Natural killer cell treated with Interleukin-12 subunit alpha and Interleukin-12 subunit beta and Interleukin-15 and Interleukin-18, amount 100 ng/mL, for 72 hours (primary cell): Measurements from ENCODE around the gene AGBL1. TPM values are rescaled to one million over a fixed set of nuclear protein-coding genes. Genes with fewer than 3 reads are reported as not detected.

Experiments
- ATAC-seq, 2 donors: fragments of 150-1000 bp; cut with Tn5 transposase in 1 of 2; sonication (Bioruptor Pico), chemical (Tn5 transposase) in 1 of 2; 2 replicates each; pipeline ENCODE4 v1.10.0; 2021
- DNase-seq: peaks from one replicate; pipeline ENCODE4 v3.0.0; 2022; ENCODE audit warnings: low spot score
- H3K27ac Mint-ChIP-seq, 2 donors: 1 replicate in 1 of 2; 2 replicates in 1 of 2; pipeline ENCODE4 v1.8.0; 2022; ENCODE audit warnings: mixed read lengths in 2 of 2, mild to moderate bottlenecking in 1 of 2, moderate library complexity in 1 of 2
- H3K27me3 Mint-ChIP-seq, 2 donors: 1 replicate in 1 of 2; 2 replicates in 1 of 2; pipeline ENCODE4 v1.8.0; 2022; ENCODE audit warnings: mixed read lengths in 2 of 2
- H3K36me3 Mint-ChIP-seq: one replicate; pipeline ENCODE4 v1.8.0; 2022; ENCODE audit warnings: mixed read lengths
- H3K4me1 Mint-ChIP-seq, 2 donors: 1 replicate in 1 of 2; 2 replicates in 1 of 2; pipeline ENCODE4 v1.8.0; 2022; ENCODE audit warnings: low read depth in 2 of 2, mixed read lengths in 2 of 2, mild to moderate bottlenecking in 1 of 2
- H3K4me3 Mint-ChIP-seq: one replicate; pipeline ENCODE4 v1.8.0; 2022; ENCODE audit warnings: mixed read lengths
- H3K9me3 Mint-ChIP-seq: 2 replicates; pipeline ENCODE4 v1.8.0; 2022; ENCODE audit warnings: mixed read lengths
- total RNA-seq, 2 donors: library from RNA; stranded (reverse); gene quantifications; one replicate each; pipeline ENCODE4 v1.2.3, GENCODE V29; 2022

AGBL1 gene
- total RNA-seq, 2 donors from 2014 or later: not detected

DNA sequence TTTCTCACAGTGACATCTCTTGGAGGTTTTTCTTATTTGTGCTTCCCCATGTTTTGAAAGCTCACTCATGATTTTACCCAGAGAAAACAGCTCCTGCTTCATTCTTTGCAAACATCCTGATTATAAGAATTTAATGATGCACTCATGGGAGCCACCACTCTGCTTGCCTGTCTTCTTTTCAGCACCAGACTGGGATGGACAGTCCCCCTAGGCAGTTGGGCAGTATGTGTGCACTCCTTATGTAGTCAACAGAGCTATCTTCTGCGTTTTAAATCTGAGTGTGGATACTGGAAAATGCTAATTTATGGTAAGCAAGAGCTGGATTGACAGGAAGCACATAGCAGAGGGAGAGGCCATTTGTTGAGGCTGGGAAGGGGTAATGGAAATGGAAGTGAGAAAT is 276.1 kb downstream of the AGBL1 start:
- Mint-ChIP-seq H3K4me1 (no peaks in the 10 kb centered on the region), H3K27ac (no peak overlapping the region), H3K27me3 (peaks cover 3 to 5% of the 10 kb centered on the region in 2 donors), H3K4me3 (no peak overlapping the region), H3K36me3 (no peaks in the 10 kb centered on the region), H3K9me3 (peaks cover 6% of the 10 kb centered on the region)
- DNase-seq (no peak), ATAC-seq (no peak)

DNA sequence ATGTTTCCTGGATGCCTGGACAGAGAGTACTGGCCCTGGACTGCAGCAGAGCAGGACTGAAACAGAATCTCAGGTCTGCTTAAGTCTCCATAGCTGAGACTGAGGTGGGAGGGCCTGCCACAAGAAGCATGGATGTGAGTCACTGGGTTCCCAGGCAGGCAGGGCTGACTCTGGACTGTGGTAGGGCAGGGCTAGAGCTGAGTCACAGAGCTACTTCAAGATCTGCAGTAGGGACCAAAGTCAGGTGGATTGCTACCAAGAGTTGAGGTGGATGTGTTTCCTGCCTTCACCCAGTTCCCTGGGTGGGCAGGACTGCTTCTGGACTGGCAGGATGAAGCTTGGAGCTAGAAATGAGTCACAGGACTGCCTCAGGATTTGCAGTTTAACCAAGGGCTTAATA is 282.9 kb downstream of the AGBL1 start:
- ATAC-seq (no peak), DNase-seq (no peak)
- H3K4me1 Mint-ChIP-seq: no peaks in the 10 kb centered on the region
- no peak overlapping the region for H3K27ac Mint-ChIP-seq
- H3K36me3 Mint-ChIP-seq: no peaks in the 10 kb centered on the region
- peaks cover 0 to 16% of the 10 kb centered on the region in 2 donors for H3K27me3 Mint-ChIP-seq
- H3K4me3 Mint-ChIP-seq: no peak overlapping the region
- peaks cover 4% of the 10 kb centered on the region for H3K9me3 Mint-ChIP-seq

DNA sequence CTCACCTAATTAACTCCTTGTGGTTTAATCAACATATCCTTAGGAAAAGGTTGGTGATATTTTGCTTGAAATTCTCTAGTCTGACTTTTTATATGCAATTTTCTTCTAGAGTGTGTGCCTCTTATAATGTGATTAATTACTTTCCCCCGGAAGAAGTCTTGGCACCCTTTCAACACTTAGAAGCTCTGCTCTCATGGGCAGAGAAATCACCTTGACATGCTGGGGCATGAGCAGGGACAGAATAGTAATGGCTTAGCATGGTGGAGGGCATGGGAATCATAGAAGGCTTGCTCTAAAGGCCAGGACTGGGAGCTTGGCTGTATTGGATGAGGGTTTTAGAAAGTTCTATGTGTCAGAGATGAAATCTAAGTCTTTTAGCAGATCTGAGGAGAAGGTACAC is 293.5 kb downstream of the AGBL1 start:
- ATAC-seq: no peak
- Mint-ChIP-seq H3K27ac (no peak overlapping the region), H3K36me3 (no peaks in the 10 kb centered on the region), H3K9me3 (peaks cover 17% of the 10 kb centered on the region), H3K4me3 (no peak overlapping the region), H3K4me1 (no peaks in the 10 kb centered on the region), H3K27me3 (peaks cover 3 to 11% of the 10 kb centered on the region in 2 donors)
- no peak for DNase-seq

DNA sequence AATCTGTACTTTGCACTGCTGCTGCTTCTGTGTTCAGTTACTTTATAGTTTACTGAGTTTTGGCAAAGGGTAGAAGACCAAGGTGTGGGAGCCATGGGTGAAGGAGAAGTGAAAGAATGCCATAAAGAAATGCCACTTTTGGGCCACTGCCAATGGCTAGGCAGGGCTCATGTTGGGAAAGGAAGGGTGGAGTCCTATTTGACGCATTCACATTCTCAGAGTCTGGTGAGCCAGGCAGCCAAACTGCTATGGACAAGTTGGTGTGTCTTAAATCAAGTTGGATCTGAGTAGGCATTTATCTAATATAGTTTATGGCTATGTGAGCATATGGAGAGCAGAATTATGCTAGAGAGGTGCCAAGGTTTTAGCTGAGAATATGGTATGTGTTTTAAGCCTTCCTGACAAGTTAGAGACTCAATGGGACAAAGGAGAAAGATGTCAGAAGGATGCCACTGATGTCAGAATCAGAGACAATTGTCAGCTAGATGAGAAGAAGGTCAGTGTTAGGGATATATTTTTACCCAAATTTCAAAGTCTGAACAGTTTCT is 296.1 kb downstream of the AGBL1 start:
- no peak overlapping the region for H3K4me3 Mint-ChIP-seq
- H3K27ac Mint-ChIP-seq: no peak overlapping the region
- H3K4me1 Mint-ChIP-seq: no peaks in the 10 kb centered on the region
- H3K27me3 Mint-ChIP-seq: peaks cover 6 to 15% of the 10 kb centered on the region in 2 donors
- ATAC-seq (no peak), DNase-seq (no peak)
- H3K36me3 Mint-ChIP-seq: no peaks in the 10 kb centered on the region
- peaks cover 13% of the 10 kb centered on the region for H3K9me3 Mint-ChIP-seq

DNA sequence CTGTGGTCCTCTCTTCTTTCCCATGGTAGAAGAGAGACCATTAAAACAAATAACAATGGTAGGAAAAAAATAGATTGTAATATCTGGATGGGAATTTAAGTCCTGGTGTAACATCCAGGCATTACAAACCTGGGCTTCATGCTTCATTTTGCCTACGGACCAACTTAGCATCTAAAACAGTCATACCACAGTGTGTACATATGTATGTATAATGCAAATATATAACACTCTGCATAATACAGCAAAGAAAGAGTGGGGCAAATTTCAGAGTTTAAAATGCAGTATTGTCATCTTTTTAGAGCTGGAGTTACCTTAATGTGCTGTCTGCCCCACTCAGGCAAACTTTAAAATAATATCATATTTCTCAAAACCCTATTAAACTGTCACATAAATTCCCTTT is 298.2 kb downstream of the AGBL1 start:
- H3K4me3 Mint-ChIP-seq: no peak overlapping the region
- DNase-seq: no peak
- no peaks in the 10 kb centered on the region for H3K4me1 Mint-ChIP-seq
- ATAC-seq: no peak
- peaks cover 7 to 8% of the 10 kb centered on the region in 2 donors for H3K27me3 Mint-ChIP-seq
- peaks cover 11% of the 10 kb centered on the region for H3K9me3 Mint-ChIP-seq
- no peak overlapping the region for H3K27ac Mint-ChIP-seq
- H3K36me3 Mint-ChIP-seq: no peaks in the 10 kb centered on the region

DNA sequence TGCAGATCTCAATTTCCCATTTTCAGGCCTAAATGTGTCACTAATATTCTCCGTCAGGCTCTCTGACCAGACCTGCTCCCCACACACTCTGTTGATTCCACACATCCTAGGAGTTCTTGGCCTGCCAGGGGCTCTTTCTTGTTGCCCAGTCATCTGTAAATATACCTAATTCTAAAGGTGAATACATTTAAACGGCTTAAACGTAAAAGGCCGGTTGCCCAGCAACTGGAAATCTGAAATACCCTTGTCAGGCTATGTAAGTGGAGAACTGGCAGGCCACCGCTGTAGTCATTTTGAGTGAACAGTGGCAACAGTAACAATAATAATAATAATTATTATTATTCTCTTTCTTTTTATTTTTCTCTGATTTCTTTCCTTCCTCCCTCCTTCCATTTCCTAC is 302.7 kb downstream of the AGBL1 start:
- H3K27me3 Mint-ChIP-seq: peaks cover 15 to 16% of the 10 kb centered on the region in 2 donors
- ATAC-seq (no peak), DNase-seq (no peak)
- H3K4me1 Mint-ChIP-seq: no peaks in the 10 kb centered on the region
- H3K27ac Mint-ChIP-seq: no peak overlapping the region
- H3K4me3 Mint-ChIP-seq: no peak overlapping the region
- H3K9me3 Mint-ChIP-seq: peaks cover 6% of the 10 kb centered on the region
- no peaks in the 10 kb centered on the region for H3K36me3 Mint-ChIP-seq

DNA sequence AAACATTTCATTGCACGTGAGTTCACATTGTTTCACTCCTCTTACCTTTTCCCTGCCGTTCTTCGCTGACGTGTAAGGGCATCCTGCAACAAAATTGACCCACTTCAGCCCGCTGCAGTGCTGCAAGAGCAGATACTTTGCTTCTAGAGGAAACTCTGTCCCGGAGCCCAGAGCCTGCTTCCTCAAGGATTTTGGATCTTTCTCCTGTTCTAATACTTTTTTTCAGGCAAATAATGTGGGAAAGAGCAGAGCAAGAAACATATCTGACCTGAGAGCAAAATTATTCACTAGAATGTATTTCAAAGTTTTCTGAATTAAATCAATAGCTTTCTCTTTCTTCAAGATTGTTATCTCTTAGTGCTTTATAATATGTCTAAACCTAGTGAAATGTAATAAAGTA is 303.9 kb downstream of the AGBL1 start:
- Mint-ChIP-seq H3K36me3 (no peaks in the 10 kb centered on the region), H3K9me3 (peaks cover 6% of the 10 kb centered on the region), H3K4me1 (no peaks in the 10 kb centered on the region), H3K4me3 (no peak overlapping the region), H3K27me3 (peaks cover 15 to 18% of the 10 kb centered on the region in 2 donors), H3K27ac (no peak overlapping the region)
- DNase-seq (no peak), ATAC-seq (no peak)

DNA sequence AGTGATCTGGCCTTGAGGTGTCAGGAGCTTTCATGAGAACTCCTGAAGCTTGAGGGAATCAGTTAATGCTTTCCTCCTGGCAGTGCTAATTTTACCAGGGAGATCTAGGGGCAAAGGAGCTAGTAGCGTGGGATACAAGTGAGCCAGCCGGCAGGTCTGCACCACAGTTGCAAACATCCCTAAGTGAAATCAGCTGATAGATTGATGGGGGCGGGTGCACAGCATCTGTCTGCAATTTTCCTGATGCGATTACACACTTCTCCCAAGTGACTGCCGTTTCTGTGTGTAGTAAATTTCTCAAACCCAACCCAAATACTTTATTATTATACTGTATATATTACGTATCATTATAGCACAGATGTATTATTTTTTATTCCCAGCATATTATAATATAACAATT is 304.5 kb downstream of the AGBL1 start:
- H3K27ac Mint-ChIP-seq: no peak overlapping the region
- DNase-seq: no peak
- H3K9me3 Mint-ChIP-seq: peaks cover 6% of the 10 kb centered on the region
- H3K4me1 Mint-ChIP-seq: no peaks in the 10 kb centered on the region
- H3K36me3 Mint-ChIP-seq: no peaks in the 10 kb centered on the region
- no peak for ATAC-seq
- peaks cover 15 to 24% of the 10 kb centered on the region in 2 donors for H3K27me3 Mint-ChIP-seq
- H3K4me3 Mint-ChIP-seq: no peak overlapping the region

DNA sequence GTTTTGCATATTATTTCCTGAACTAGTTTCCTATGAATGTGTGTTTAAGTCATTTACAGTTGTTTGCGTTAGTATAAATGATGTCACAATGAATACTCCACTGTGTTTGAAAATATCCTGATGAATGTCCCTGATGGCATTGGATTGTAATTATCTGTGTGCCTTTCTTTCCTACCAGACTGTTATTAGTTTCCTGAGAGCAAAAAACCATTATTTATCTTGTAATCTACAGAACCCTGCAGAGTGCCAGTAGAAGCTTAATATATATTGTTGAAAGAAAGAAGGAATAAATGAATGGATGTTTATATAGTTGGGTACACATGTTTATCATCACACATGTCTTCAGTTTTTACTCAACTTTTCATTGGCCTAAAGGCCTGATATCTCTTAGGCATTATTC is 312.6 kb downstream of the AGBL1 start:
- peaks cover under 1 to 26% of the 10 kb centered on the region in 2 donors for H3K27me3 Mint-ChIP-seq
- no peak for DNase-seq
- no peak overlapping the region for H3K27ac Mint-ChIP-seq
- H3K36me3 Mint-ChIP-seq: no peaks in the 10 kb centered on the region
- H3K4me3 Mint-ChIP-seq: no peak overlapping the region
- H3K9me3 Mint-ChIP-seq: peaks cover under 1% of the 10 kb centered on the region
- no peak for ATAC-seq
- H3K4me1 Mint-ChIP-seq: no peaks in the 10 kb centered on the region

DNA sequence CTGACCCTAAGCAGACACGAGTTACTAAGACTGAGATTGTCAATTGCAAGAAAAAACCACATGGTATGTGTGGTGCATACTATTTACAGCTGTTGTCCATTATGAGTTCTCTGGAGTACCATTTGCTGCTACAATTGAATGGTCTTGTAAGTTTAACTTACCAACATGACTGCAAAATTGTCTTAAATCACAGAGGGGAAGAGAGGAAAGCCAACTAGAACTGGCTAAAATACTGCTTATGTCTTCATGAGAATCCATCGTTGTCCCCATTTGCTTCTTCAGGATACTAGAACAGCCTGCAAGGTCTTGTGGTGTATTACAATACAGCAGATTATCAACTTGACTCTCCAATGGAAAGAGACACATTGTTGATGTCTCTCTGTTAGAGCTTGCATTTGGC is 313.2 kb downstream of the AGBL1 start:
- peaks cover 0 to 25% of the 10 kb centered on the region in 2 donors for H3K27me3 Mint-ChIP-seq
- DNase-seq (no peak), ATAC-seq (no peak)
- H3K27ac Mint-ChIP-seq: no peak overlapping the region
- no peak overlapping the region for H3K4me3 Mint-ChIP-seq
- H3K4me1 Mint-ChIP-seq: no peaks in the 10 kb centered on the region
- no peaks in the 10 kb centered on the region for H3K36me3 Mint-ChIP-seq
- no peaks in the 10 kb centered on the region for H3K9me3 Mint-ChIP-seq

DNA sequence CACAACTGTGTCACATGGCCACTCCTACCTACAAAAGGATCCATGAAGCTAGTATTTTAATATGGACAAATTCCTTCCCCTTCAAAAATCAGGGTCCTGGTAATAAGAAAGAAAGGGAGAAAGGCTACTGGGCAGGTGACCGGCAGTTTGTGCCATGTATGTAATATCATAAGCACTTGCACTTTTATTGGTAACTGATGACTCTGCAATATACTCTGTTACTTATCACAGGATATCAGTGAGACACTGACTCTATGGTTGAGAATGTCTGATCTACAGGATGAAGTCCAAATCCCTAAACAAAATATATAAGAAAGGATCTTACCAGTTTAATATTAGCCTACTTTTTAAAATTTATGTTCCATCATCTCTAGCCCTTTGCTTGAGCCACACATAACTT is 315.2 kb downstream of the AGBL1 start:
- DNase-seq: no peak
- H3K27me3 Mint-ChIP-seq: peaks cover 0 to 14% of the 10 kb centered on the region in 2 donors
- no peaks in the 10 kb centered on the region for H3K9me3 Mint-ChIP-seq
- H3K27ac Mint-ChIP-seq: no peak overlapping the region
- ATAC-seq: no peak
- no peaks in the 10 kb centered on the region for H3K4me1 Mint-ChIP-seq
- no peaks in the 10 kb centered on the region for H3K36me3 Mint-ChIP-seq
- H3K4me3 Mint-ChIP-seq: no peak overlapping the region

DNA sequence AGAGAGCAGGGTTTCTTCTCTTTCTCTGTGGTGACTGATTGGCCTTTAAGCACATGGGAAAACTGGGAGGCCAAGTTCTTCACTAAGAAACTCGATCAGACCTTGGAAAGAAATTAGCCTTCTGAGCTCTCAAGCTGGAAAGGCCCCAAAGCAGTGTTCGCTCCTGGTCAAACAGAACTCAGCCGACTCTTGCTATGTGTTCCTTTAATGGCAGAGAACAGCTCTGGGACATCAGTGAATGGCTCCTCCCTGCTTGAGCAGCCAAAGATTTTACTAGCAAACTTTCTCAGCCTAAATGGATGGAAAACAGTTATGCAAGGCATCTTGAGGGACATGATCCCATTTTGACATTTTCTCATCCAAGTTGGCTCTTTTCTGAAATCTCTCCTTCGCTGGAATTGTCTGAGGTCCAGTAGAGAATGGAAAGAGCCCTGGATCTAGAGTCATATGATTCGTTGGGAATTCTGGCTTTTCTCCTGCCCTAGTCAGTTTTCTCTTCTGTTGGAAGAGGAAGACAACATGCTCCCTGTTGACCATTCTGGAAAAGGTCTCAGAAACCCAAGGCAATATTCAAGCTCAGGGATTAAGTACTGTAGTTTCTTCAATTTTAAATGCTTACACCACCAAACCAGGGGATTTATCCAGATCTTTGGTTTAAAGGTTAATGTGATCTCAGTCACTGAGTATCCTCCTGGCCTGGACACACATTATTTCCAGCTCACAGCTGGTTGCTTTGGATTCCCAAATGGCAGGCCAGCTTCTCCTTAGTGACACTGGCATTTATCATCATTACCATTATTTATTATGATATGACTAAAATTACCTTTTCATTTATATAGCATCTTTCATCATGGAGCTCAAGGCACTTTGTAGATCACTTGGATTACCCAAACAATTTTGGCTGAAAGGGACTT is 319.6 kb downstream of the AGBL1 start:
- ATAC-seq: no peak
- H3K36me3 Mint-ChIP-seq: no peaks in the 10 kb centered on the region
- no peaks in the 10 kb centered on the region for H3K9me3 Mint-ChIP-seq

DNA sequence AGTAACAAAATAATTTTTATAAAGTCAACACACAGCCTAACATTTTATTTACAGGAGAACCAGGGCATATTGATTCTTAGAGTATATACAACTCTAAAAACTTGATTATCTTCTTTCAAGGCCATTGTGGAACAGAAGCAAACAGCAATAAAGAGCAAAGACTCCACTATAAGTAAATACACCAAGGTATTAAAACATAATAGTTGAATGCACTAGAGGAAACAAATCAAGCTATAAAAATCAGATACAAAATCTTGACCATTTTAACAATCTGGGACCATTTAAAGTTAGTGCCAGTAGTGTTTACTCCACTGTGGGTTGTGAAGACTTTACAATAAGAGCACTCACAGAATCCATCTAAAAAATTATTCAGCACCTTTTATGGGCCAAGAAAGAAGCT is 323.6 kb downstream of the AGBL1 start:
- ATAC-seq: no peak
- no peaks in the 10 kb centered on the region for H3K4me1 Mint-ChIP-seq
- H3K4me3 Mint-ChIP-seq: no peak overlapping the region
- no peaks in the 10 kb centered on the region for H3K36me3 Mint-ChIP-seq
- no peak for DNase-seq
- no peaks in the 10 kb centered on the region for H3K9me3 Mint-ChIP-seq
- H3K27me3 Mint-ChIP-seq: peaks cover 0 to 5% of the 10 kb centered on the region in 2 donors
- H3K27ac Mint-ChIP-seq: no peak overlapping the region

More for the DNA sequence above, 319.6 kb downstream of the AGBL1 start:
- H3K4me1 Mint-ChIP-seq: no peaks in the 10 kb centered on the region
- peaks cover 0 to 6% of the 10 kb centered on the region in 2 donors for H3K27me3 Mint-ChIP-seq
- no peak overlapping the region for H3K4me3 Mint-ChIP-seq
- DNase-seq: no peak
- H3K27ac Mint-ChIP-seq: no peak overlapping the region

DNA sequence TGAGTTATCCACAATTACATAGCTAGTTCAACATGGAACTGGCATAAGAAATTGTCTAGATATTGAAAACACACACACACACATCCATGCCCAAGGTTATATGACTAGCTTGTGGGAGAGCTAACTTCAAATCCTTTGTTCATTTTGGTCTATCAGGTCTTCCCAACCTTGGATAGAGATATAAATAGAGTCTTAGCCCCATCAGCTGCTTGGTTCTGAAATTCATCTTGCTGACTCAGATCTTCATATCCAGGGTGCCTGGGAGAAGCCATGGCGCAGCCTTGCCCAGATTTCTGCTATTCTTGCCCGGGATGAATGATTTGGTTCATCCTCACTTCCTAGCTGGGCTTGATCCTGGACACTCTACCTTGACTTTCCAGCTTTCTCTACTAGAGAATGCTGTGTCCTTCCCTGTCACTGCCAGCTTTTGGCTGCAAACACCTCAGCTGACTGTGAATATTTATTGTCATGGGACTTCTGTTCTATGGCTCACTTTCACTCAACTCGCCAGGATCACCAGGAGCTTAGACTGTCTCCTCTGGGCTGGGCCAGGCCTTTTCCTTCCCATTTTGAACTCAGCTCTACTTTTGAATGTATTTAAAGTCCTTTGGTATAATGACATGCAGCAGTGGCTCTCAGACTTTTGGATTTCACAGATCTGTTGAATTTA is 324.4 kb downstream of the AGBL1 start:
- no peak overlapping the region for H3K4me3 Mint-ChIP-seq
- H3K4me1 Mint-ChIP-seq: no peaks in the 10 kb centered on the region
- H3K27me3 Mint-ChIP-seq: peaks cover 0 to 5% of the 10 kb centered on the region in 2 donors
- DNase-seq (no peak), ATAC-seq (no peak)
- no peaks in the 10 kb centered on the region for H3K9me3 Mint-ChIP-seq
- H3K36me3 Mint-ChIP-seq: no peaks in the 10 kb centered on the region
- no peak overlapping the region for H3K27ac Mint-ChIP-seq
